GM12878 (cell line): ENCODE results near the gene LAMA5. TPM values are rescaled to one million over a fixed set of nuclear protein-coding genes. Genes with fewer than 3 reads are reported as not detected.

Experiments used
- ATAC-seq: fragments of 200-7000 bp; cut with Tn5 transposase; 3 replicates; pipeline ENCODE4 v1.9.1; 2020; ENCODE audit warnings: mild to moderate bottlenecking, moderate library complexity
- BruUV-seq: library from RNA; stranded (reverse); fragments of 400-500 nt; replicated peaks from 2 replicates; lab custom pipeline; 2021; lab: Mats Ljungman, UMichigan
- CTCF ChIA-PET: fragments of 300-600 bp; sonication (Branson Sonifier 250); formaldehyde crosslinking; extraction: SDS; loops from one replicate; lab custom pipeline; 2021; ENCODE audit warnings: inconsistent platforms; lab: Yijun Ruan, JAX
- POLR2A ChIA-PET: fragments of 350-600 bp; formaldehyde crosslinking; extraction: SDS; loops from one replicate; lab custom pipeline; 2021; ENCODE audit warnings: inconsistent platforms; lab: Charles Lee
- RAD21 ChIA-PET: fragments of 300-600 bp; sonication (Branson Sonifier 250); formaldehyde crosslinking; loops from one replicate; lab custom pipeline; 2023; ENCODE audit warnings: antibody characterized with exemption; ENCODE audit not compliant: unreplicated experiment; lab: Charles Lee
- SMC1A ChIA-PET: fragments of 300-600 bp; sonication (Branson Sonifier 250); formaldehyde crosslinking; loops from one replicate; lab custom pipeline; 2023; ENCODE audit not compliant: unreplicated experiment, uncharacterized antibody; lab: Charles Lee
- DNase-seq: peaks from one replicate; pipeline ENCODE4 v3.0.0-alpha.2; 2011; ENCODE audit warnings: low read depth, low spot score
- FAIRE-seq: peaks from 3 replicates; lab custom pipeline; 2011; peaks lifted over from hg19 to GRCh38; lab: Jason Lieb, UNC
- H2AFZ ChIP-seq: 2 replicates; pipeline ENCODE4 v1.6.0; 2011; ENCODE audit warnings: low read depth, low read length, control low read depth; ENCODE audit not compliant: control insufficient read depth
- H3K27ac ChIP-seq: 2 replicates; pipeline ENCODE4 v1.5.1; 2011; ENCODE audit warnings: control low read depth; ENCODE audit not compliant: control insufficient read depth, insufficient read depth
- H3K27me3 ChIP-seq, 2 experiments: replicated peaks in 1 of 2; 2 replicates each; pipeline versions ENCODE4 v1.6.0 to v1.6.1; 2011; ENCODE audit warnings: low read length in 1 of 2; ENCODE audit not compliant: control insufficient read depth in 2 of 2, insufficient read depth in 2 of 2
- H3K36me3 ChIP-seq, 2 experiments: 2 replicates each; pipeline ENCODE4 v1.5.1; 2011; ENCODE audit warnings: low read length in 1 of 2; ENCODE audit not compliant: control insufficient read depth in 2 of 2, insufficient read depth in 2 of 2
- H3K4me1 ChIP-seq: 2 replicates; pipeline ENCODE4 v1.6.1; 2011; ENCODE audit warnings: mild to moderate bottlenecking, low read length, moderate library complexity, mixed read lengths; ENCODE audit not compliant: control insufficient read depth, insufficient read depth
- H3K4me2 ChIP-seq: 2 replicates; pipeline ENCODE4 v1.6.0; 2011; ENCODE audit warnings: control low read depth; ENCODE audit not compliant: control insufficient read depth, insufficient read depth
- H3K4me3 ChIP-seq: fragments of 200-600 bp; sonication (generic); 2 replicates; pipeline ENCODE4 v1.5.1; 2016
- H3K79me2 ChIP-seq: 2 replicates; pipeline ENCODE4 v1.6.0; 2011; ENCODE audit warnings: low read length; ENCODE audit not compliant: control insufficient read depth, insufficient read depth
- H3K9ac ChIP-seq: 2 replicates; pipeline ENCODE4 v1.8.0; 2011; ENCODE audit warnings: low read length, control low read depth, mixed read lengths; ENCODE audit not compliant: control insufficient read depth, insufficient read depth
- H3K9me3 ChIP-seq: replicated peaks from 3 replicates; pipeline ENCODE4 v1.5.1; 2011; ENCODE audit warnings: mild to moderate bottlenecking, low read length; ENCODE audit not compliant: control insufficient read depth, insufficient read depth
- H4K20me1 ChIP-seq: 2 replicates; pipeline ENCODE4 v1.6.0; 2011; ENCODE audit not compliant: control insufficient read depth, insufficient read depth
- BRCA1 ChIP-seq: IDR thresholded peaks from 2 replicates; pipeline ENCODE4 v1.6.1; 2011; ENCODE audit warnings: low read depth, low read length, improper control_type of control experiment
- MXI1 ChIP-seq: fragments of 150-350 bp; IDR thresholded peaks from 2 replicates; pipeline ENCODE4 v1.6.1; 2011; ENCODE audit warnings: low read depth, mild to moderate bottlenecking, inconsistent platforms, low read length, improper control_type of control experiment
- PBX3 ChIP-seq: IDR thresholded peaks from 2 replicates; pipeline ENCODE4 v1.6.1; 2011; ENCODE audit warnings: mild to moderate bottlenecking, low read depth, low read length, moderate library complexity; ENCODE audit not compliant: insufficient replicate concordance
- RELA ChIP-seq: fragments of 450-650 bp; IDR thresholded peaks from 2 replicates; pipeline ENCODE4 v1.8.0; 2014; ENCODE audit warnings: borderline replicate concordance; ENCODE audit not compliant: partially characterized antibody
- USF2 ChIP-seq: IDR thresholded peaks from 2 replicates; pipeline ENCODE4 v1.6.1; 2011; ENCODE audit warnings: low read depth, low read length, improper control_type of control experiment, borderline replicate concordance
- WGBS: methylation state at CpG from one replicate; pipeline ENCODE4 v1.1.6; 2016; ENCODE audit warnings: low lambda C conversion rate; ENCODE audit not compliant: insufficient replicate concordance, insufficient coverage; ENCODE audit errors: missing lambda C conversion rate; 5-methylcytosine and 5-hydroxymethylcytosine counted together
- in situ Hi-C: fragments of 300-500 bp; cut with MboI; formaldehyde crosslinking; loops from 9 replicates; pipeline ENCODE4 v1.14.3; 2018; ENCODE audit warnings: mixed read lengths
- intact Hi-C: fragments of 100-400 bp; cut with micrococcal nuclease; formaldehyde crosslinking; loops from one replicate; pipeline ENCODE4 v1.14.2; 2022; ENCODE audit not compliant: unreplicated experiment
- polyA plus RNA-seq, 11 experiments: library from polyadenylated mRNA; depleted of rRNA in 4 of 11; unstranded in 6 of 11; stranded (reverse) in 5 of 11; fragments of >200 nt; fragmentation: Nextera tagmentation in 4 of 11; fragmentation: Illumina TruSeq in 1 of 11; extraction: Ambion mirVana in 4 of 11; extraction: Trizol in 1 of 11; gene quantifications; 1 replicate in 1 of 11; 2 replicates in 10 of 11; pipeline versions ENCODE4 v1.2.1 to v1.2.3, GENCODE V29; 2011 to 2016; ENCODE audit warnings: inconsistent platforms in 2 of 11, missing spikeins in 2 of 11, low read depth in 1 of 11
- total RNA-seq, 4 experiments: library from RNA; depleted of rRNA in 3 of 4; stranded (reverse); fragments of >200 nt in 3 of 4; fragmentation: Illumina TruSeq in 1 of 4; extraction: Trizol in 1 of 4; gene quantifications; 2 replicates each; pipeline versions ENCODE4 v1.2.1 to v1.2.3, GENCODE V29; 2013 to 2021

LAMA5 gene
- total and polyA plus RNA-seq, 10 of the 15 experiments (the other 5 are each of a cell fraction or from before 2014, with no cell fraction given): 0.09 to 3.1 (median 1.6) TPM; not detected in 3

- CTCF ChIA-PET: no interaction called here
- Histone ChIP-seq H3K27ac (no peak overlapping the region), H3K4me1 (no peaks in the 10 kb centered on the region), H3K4me2 (no peak overlapping the region), H4K20me1 (no peaks in the 10 kb centered on the region), H3K9me3 (no peaks in the 10 kb centered on the region), H3K27me3 (no peaks in the 10 kb centered on the region), H2AFZ (no peak overlapping the region), H3K36me3 (no peaks in the 10 kb centered on the region; a peak in 1 of 4 replicates), H3K79me2 (no peaks in the 10 kb centered on the region), H3K9ac (no peak overlapping the region), H3K4me3 (no peak overlapping the region)
- RAD21 ChIA-PET: no interaction called here
- ATAC-seq: no peak
- SMC1A ChIA-PET: no interaction called here
- in situ Hi-C loops: no loop called here
- intact Hi-C loops: no loop called here
- no peak for DNase-seq
- FAIRE-seq: no peak
- POLR2A ChIA-PET: no interaction called here
- WGBS: 59% methylated on average over 29 of the region's 29 CpGs
- BruUV-seq: no TSS peak
- TF ChIP-seq BRCA1: no peak
- TF ChIP-seq PBX3: no peak
- TF ChIP-seq MXI1: no peak
- TF ChIP-seq RELA: no peak
- TF ChIP-seq USF2: no peak
- TF ChIP-seq, all 136 proteins: peak for 0
Measured at GRCh38 chr20:62355878-62356588, 11.1 kb downstream of the LAMA5 start.
